IPS DF 4.7 (cell line): ENCODE results near the gene OLFM2.
"Not testable (repeated sequence)": the region's sequence is repeated elsewhere in the genome, so short reads cannot be mapped to it uniquely, and the experiment has no call there.

Experiments
- DNase-seq: peaks from one replicate; pipeline ENCODE4 v3.0.0-alpha.2; 2013; ENCODE audit warnings: low spot score; ENCODE audit errors: extremely low read depth

OLFM2 gene

GRCh38 chr19:9863759-9864158 lies 72.6 kb downstream of the OLFM2 start:
- DNase-seq = no peak

- no peak for DNase-seq
Observed at GRCh38 chr19:9862938-9863337, 73.4 kb downstream of the OLFM2 start.

- no peak for DNase-seq
Observed at GRCh38 chr19:9861503-9861902, 74.8 kb downstream of the OLFM2 start.

- DNase-seq = no peak
Observed at GRCh38 chr19:9860407-9860806, 75.9 kb downstream of the OLFM2 start.

GRCh38 chr19:9858766-9859165 lies 77.5 kb downstream of the OLFM2 start:
- no peak for DNase-seq

GRCh38 chr19:9857920-9858746 lies 78.2 kb downstream of the OLFM2 start:
- no peak for DNase-seq

GRCh38 chr19:9857076-9857721 lies 79.1 kb downstream of the OLFM2 start:
- no peak for DNase-seq

GRCh38 chr19:9856609-9857008 lies 79.7 kb downstream of the OLFM2 start:
- no peak for DNase-seq

GRCh38 chr19:9854282-9854846 lies 82.0 kb downstream of the OLFM2 start:
- DNase-seq = no peak

- no peak for DNase-seq
Observed at GRCh38 chr19:9850235-9850959, 85.9 kb downstream of the OLFM2 start.

GRCh38 chr19:9849791-9850190 lies 86.5 kb downstream of the OLFM2 start:
- no peak for DNase-seq

GRCh38 chr19:9848762-9849161 lies 87.6 kb downstream of the OLFM2 start:
- no peak for DNase-seq

GRCh38 chr19:9848060-9848459 lies 88.3 kb downstream of the OLFM2 start:
- no peak for DNase-seq

- peak; percentile 38 for DNase-seq
Observed at GRCh38 chr19:9847087-9847671, 89.1 kb downstream of the OLFM2 start.

- DNase-seq = not testable (repeated sequence)
Observed at GRCh38 chr19:9843626-9844273, 92.6 kb downstream of the OLFM2 start.

GRCh38 chr19:9842834-9843625 lies 93.3 kb downstream of the OLFM2 start:
- no peak for DNase-seq

GRCh38 chr19:9839415-9839814 lies 96.9 kb downstream of the OLFM2 start:
- no peak for DNase-seq

GRCh38 chr19:9838324-9838723 lies 98.0 kb downstream of the OLFM2 start:
- DNase-seq = no peak

GRCh38 chr19:9836021-9836420 lies 100.3 kb downstream of the OLFM2 start:
- no peak for DNase-seq

GRCh38 chr19:9835507-9835949 lies 100.8 kb downstream of the OLFM2 start:
- no peak for DNase-seq
